Activated CD4-positive, alpha-beta T cell treated with anti-CD3 and anti-CD28 coated beads, Interleukin-2, amount 50 U/mL, for 1 hour (primary cell): Measurements from ENCODE around the gene MEF2A.
"Not testable (repeated sequence)": the region's sequence is repeated elsewhere in the genome, so short reads cannot be mapped to it uniquely, and the experiment has no call there.

ENCODE experiments used
- DNase-seq: peaks from one replicate; pipeline ENCODE4 v3.0.0-alpha.2; 2020

MEF2A gene

DNA sequence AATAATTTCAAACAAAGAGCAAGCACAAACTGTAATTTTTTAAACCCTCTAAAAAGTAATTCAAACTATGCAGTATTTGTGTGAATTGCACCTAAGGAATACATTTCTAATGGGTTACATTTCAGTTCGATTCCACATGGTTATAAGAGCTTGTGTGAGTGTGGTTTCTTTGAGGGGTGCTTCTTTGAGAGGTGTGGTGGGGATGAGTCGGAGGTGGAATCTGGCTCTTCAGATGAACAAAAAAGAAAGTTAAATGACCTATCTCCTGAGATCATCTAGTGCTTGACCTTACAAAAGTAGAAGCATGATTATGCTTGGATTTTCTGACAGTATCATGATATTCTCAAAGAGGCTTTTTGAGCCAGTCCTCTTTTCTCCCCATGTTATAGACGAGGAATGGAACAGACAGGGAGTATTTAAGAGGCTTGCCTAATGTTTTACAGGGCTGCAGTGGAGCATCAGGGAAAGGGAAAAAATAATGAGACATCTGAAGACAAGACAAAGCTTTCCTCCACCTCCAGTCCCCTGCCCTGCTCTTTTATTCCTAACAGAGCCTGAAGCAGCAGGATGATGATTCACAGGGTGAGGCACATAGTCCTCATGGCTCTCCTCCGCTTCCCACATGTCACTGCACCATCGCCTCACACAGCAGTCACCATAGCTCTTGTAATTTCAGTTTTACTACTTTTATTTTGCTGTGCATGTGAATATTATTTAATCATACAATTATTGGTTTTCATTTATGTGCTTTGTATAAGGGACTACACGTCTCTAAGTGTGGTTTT is 85.4 kb downstream of the MEF2A start:
- DNase-seq = no peak

GRCh38 chr15:99656205-99656604 is 90.4 kb downstream of the MEF2A start:
- DNase-seq = no peak

- DNase-seq = no peak
Observed at GRCh38 chr15:99657996-99658395, 92.2 kb downstream of the MEF2A start.

GRCh38 chr15:99662903-99663302 is 97.1 kb downstream of the MEF2A start:
- DNase-seq = no peak

DNA sequence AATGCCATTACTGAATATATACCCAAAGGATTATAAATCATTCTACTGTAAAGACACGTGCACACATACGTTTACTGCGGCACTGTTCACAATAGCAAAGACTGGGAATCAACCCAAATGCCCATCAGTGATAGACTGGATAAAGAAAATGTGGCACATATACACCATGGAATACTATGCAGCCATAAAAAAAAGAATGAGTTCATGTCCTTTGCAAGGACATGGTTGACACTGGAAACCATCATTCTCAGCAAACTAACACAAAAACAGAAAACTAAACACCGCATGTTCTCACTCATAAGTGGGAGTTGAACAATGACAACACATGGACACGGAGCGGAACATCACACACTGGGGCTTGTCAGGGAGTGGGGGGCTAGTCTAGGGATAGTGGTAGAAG is 100.3 kb downstream of the MEF2A start:
- not testable (repeated sequence) for DNase-seq

DNA sequence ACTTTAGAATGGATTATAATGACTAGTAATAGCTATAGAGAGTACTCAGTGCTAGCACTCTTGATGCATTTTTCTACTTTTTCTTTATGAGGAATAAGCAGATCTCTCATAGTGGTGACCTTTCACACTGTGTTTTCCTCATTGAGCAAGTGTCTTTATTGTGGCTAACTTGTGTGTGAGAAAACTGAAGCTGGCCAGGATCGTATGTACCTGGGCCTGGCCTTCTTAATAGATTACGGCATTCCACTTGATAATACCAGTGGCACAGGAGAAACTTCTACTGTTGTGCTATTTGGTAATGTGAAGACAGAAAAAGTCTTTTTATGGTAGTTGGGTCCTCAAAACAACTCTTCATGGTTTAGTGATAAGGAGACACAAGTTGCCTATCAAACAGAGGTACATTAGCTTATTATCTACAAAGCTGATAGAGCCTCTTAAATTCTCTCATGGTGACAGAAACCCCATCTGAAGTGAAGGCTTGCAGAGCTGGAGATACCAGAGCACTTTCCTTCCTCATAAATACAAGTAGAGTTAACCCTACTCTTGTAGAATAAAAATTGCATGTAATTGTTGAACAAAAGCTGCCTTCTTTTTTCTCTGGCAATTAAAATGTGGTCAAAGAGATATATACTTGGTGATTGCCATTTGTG is 102.9 kb downstream of the MEF2A start:
- no peak for DNase-seq

DNA sequence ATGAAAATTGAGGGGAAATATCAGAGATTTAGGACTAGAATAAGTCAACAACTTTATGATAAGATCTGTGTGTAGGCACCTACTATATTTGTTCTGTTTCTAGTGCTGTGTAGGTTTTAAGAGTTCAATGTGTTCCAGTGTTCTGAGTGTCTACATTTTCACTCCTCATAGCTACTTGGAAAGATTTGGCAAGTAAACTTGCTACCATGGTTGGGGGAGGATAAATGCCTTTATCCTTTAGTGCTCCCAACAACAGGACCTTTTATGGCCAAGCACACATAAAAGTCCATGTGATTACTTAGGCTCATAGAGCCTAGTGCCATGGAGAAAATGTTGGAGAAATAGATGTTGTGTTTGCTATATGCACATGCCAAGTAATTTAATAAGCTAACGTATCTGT is 103.5 kb downstream of the MEF2A start:
- DNase-seq = no peak

DNA sequence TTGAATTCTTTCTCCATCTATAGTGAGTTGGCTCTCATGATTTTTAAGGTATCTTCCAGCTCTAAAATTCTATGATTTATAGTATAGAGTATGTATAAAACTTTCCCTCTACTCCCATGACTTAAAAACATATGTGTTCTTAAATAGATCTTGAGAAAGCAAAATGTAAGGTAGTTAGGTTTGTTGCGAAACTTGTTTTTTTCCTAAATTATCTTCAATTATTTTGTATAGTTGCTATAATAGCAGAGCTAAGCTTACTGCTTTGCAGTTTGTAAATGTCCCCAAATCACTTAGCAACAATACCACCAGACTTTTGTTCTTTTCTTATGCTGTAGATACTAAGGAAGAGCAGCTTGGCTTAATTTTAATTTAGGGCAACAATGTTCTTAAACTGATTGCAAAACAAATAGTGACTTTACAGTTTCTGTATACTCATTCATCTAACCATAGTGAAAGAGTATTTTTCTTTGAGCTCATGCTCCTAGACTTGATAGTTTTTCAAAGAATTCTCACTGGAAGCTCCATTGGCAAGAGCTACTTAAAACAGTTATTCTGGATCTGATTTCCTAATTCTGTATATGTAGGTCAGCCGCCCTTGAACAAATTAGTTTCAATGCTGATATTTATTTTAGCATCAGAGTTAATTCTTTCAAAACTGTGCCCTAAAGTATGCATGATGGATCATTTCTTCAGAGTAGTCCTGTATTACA is 106.3 kb downstream of the MEF2A start:
- no peak for DNase-seq

GRCh38 chr15:99673111-99673510 is 107.3 kb downstream of the MEF2A start:
- DNase-seq = no peak

DNA sequence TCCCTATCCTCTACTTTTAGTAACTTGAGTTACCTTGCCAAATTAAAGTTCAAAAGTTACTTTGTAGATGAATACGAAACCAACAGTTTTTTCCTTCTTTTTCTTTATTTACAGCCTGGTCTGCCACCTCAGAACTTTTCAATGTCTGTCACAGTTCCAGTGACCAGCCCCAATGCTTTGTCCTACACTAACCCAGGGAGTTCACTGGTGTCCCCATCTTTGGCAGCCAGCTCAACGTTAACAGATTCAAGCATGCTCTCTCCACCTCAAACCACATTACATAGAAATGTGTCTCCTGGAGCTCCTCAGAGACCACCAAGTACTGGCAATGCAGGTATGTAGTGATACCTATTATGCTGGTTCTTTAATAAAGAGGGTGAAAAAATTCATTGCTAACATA is 108.5 kb downstream of the MEF2A start:
- DNase-seq = no peak

GRCh38 chr15:99677540-99678134 is 111.9 kb downstream of the MEF2A start:
- DNase-seq = no peak

DNA sequence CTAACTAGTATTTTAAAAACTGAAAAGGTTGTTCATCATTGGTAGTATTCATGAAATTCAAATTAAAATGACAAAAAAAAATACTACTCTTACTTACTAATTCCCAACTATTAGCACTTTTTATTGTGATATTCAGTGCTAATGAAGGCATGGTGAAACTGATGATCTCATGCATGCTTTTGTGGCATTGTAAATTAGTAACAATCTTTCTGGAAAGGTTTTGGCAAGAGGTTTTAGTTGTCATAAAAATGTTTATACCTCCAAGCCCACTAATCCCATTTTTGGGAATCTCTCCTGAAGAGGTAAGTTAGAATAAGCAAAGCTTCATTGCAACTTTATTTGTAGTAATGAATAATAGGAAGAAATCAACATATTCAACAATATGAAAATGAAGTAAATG is 114.5 kb downstream of the MEF2A start:
- DNase-seq = no peak

DNA sequence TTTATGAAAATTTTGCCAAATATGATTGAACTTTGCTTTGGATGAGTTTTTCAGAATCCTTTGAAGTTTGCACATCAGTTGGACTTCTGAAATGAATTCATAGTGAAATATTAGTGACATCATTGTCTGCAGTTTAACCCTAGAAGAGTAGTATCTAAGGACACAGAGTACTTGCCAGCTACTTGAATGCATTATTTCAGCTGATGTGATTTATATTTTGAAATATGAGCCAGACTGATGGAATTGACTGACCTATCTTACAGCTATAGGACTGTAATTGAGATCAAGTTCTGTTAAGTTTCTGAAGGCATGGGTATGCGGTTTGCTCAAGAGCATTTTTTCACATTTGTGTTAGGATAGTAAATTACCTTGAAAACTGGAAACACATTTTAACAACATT is 116.2 kb downstream of the MEF2A start:
- DNase-seq = no peak

GRCh38 chr15:99682455-99682854 is 116.7 kb downstream of the MEF2A start:
- no peak for DNase-seq

- no peak for DNase-seq
Observed at GRCh38 chr15:99683000-99683670, 117.4 kb downstream of the MEF2A start.

- DNase-seq = no peak
Observed at GRCh38 chr15:99686290-99686689, 120.5 kb downstream of the MEF2A start.

DNA sequence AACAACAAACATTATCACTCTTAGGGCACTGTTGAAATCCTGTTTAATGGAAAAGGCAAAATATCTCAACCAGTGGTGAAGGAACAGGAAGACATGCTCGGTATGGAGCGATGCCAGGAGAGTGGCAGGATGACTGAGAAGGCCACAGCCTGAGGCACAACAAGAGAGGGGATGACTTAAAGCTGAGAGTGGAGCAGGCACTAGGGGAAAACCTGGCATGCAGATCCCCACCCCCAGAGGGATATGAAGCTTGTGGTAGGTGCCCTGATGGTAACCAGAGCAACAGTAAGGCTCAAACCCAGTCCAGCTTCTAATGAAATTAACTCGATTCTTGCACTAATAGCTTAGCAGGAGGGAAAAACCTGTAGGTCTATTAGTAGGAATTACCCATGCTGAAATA is 127.0 kb downstream of the MEF2A start:
- DNase-seq = no peak

GRCh38 chr15:99696096-99696495 is 130.3 kb downstream of the MEF2A start:
- DNase-seq = no peak

DNA sequence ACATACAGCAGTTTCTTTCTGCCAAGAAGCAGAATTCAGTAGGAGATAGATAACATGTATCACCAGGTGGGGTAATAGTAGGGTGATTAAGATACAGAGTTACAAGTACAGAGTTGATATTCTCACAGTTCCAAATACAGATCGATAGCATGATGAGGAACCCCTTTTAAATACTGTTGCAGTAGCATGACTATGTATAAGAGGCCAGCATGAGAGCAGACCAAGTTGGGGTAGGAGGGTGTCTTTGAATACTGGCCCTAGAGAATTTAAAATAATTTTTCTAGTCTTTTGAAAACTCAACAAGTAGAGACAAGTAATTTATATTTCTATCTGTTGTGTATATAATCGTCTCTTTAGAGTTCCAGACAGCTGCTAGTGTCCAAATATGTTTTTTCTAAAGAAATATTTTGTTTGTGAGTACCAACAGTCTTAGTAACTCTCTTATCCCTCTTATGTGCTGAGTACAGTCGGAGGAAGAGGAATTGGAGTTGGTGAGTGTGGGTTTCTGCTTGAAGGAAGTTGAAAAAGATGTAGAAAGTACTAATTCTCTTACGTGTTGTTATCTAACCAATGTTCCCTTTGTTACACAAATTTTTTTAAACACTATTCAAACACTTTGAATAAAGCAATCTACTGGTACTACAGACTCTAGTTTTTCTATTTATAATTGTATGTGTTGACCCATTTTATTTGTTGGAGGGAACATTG is 137.3 kb downstream of the MEF2A start:
- DNase-seq = no peak

DNA sequence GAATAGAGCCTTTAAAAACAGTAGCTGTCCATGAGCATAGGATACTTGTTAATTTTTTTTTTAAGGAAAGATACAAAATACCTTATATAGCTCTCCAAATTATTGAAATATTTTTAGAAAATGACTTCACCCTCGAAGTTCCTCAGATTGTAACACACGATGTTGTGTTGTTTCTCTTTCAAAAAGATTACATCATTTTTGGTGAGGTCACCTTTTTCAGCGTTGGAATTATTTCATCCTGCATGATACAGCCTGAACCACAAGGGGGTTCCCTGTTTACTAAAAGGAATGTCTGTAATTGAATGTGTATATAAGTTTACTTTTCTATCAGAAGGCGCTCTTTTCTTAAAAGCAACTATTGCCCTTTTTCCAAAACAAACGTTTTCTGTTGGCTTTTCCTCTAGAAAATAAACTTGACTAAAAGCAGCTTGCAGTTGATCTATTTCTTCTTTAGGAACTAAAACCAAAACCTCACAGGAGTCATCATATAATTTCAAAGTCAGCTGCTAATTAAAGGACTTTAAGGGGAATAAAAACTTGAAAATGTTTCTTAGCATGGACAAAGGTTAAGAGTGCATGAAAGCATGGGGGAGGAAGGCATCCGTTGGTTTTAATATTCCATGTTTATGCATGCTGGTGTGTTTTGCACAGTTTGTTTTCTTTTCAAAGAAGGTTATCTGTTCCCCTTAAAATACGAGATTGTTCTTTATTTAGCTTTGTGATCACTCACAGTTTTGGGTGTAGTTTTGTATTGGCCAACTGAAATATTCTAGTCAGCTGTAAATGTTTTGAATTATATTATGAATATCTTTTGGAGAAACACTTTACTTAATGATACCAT is 138.0 kb downstream of the MEF2A start:
- no peak for DNase-seq

GRCh38 chr15:99704444-99704838 is 138.7 kb downstream of the MEF2A start:
- no peak for DNase-seq
